Occipital lobe (tissue), 2 donors: ENCODE data around the gene UNC5C. TPM values are rescaled to one million over a fixed set of nuclear protein-coding genes. Genes with fewer than 3 reads are reported as not detected.
A peak's percentile ranks its signal among the peaks of the same experiment; 100 is the strongest.
"Not testable (repeated sequence)": the region's sequence is repeated elsewhere in the genome, so short reads cannot be mapped to it uniquely, and the experiment has no call there.

Source experiments
- DNase-seq: peaks from one replicate; lab custom pipeline; 2025; lab: John Stamatoyannopoulos, UW
- total RNA-seq: library from RNA; depleted of rRNA; stranded (reverse); fragments of >200 nt; gene quantifications from one replicate; pipeline ENCODE4 v1.2.3, GENCODE V29; 2014

The UNC5C gene
- total RNA-seq, 1 donor from 2014 or later, result 23.7 TPM

DNA sequence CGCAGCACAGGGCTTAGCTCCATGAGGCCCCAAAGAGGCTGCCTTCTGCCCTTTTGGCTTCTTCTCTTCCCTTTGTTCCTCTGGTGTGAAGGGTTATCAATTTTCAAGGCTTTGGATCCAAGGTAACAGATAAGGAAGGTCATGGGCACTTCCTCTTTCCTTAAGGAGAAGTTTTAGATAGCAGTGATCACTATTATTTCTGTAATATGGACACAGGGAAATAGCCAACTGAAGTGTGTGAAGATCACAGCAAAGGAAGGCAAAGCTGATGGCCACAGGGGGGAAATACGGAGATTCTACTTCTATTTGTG, 366.8 kb downstream of the UNC5C start:
- DNase-seq, result no peak

DNA sequence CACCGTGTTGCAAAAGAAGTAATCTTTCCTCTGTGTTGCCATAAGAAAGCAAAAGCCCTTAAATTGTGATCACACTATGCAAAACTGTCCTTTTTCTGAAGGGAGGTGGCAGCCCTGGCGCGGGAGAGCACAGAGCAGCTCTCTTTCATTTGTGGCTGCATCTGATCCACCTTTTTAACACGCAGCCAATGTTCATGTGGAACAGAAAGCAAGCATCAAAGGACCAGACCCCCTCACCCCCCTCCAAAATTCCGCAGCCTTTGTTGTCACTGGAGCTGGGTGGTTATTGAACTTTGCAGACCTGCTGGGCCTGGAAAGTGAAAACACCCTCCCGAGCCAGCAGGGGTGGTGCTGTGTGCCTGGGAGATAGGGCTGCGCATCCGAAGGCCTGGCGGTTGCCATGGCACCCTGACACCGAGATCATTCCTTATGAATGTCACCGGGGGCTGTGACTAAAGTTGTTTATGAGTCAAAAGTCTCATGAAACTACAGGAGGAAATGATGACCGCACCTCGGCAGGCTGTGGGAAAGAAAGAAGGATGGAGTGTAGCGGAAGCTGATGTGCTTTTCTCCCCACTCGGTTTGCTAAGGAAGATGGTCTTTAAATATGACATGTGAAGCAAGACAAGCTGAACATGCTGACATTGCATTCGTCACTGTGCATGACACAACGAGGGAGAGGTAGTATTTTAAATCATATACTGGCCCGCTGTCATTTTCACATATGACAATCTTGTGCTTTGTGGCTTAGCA, 367.4 kb downstream of the UNC5C start:
- DNase-seq, result no peak

DNA sequence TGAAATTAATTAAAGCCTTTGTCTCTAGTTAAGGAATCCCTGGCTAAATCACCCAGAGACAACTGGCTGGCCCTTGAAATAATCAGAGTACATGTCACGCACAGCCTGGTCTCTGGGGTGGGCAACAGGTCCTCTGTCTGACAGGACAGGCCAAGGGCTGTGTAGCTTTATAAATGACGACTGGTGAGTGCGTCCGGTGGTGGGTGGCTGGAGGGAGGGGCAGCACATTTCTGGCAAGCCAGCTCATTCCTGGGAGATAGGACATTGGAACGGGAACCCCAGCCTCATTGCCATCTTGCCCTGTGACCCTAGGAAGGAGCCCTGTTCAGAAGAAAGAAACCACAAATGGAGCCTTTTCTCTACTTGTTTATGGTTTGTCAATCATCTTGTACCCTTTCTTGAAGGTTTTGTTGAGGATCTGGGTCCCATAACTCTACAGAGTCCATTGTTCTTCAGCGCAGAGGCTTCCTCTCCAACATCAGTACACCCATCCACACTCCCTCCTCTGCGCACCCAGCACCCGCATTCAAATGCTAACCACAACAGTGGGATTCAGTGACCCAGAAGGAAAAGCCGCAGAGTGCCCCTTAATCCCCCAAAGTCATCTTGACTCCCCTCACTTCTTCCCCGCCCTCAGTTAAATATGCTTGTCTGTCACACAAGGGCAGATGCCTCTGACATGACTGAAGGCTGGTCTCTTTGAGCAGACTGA, 368.1 kb downstream of the UNC5C start:
- DNase-seq, result no peak

DNA sequence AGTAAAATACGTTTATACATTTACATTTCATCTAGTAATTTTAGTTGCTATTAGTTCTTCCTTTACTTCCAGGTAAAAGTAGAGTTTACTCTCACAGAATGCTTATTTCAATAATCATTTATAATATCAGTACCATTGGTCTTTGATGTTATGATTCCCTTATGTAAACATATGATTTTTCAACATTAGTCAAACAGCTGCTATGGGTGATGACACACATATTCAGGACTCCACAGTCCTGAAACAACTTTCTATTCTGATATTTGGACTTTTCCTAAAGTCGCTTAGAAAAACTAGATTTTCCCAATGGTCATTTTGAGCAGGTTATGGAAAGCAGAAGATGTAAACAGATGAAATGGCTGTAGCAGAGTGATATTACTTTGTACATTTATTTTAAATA, 369.8 kb downstream of the UNC5C start:
- no peak for DNase-seq

DNA sequence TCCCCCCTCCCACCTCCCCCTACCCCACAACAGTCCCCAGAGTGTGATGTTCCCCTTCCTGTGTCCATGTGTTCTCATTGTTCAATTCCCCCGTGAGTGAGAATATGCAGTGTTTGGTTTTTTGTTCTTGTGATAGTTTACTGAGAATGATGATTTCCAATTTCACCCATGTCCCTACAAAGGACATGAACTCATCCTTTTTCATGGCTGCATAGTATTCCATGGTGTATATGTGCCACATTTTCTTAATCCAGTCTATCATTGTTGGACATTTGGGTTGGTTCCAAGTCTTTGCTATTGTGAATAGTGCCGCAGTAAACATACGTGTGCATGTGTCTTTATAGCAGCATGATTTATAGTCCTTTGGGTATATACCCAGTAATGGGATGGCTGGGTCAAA, 377.4 kb downstream of the UNC5C start:
- not testable (repeated sequence) for DNase-seq

DNA sequence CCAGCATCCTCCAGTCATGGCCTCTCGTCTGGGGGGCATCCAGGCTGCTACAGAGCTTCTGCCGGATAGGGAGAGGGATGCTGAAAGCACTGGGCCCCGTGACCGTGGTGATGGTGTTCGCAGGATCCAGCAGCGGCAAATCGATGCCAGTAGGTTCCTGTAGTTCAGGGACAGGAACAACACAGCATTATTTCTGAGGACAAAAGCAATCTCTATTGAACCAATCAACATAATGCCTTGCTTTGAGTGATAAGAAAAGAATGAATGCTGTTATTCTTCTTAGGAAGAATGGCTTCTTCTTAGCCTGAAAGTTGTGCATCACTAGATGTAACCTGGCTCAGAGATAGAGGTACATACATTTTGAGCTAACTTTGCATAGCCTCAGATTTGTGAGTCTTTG, 378.6 kb downstream of the UNC5C start:
- peak; percentile 30 for DNase-seq

DNA sequence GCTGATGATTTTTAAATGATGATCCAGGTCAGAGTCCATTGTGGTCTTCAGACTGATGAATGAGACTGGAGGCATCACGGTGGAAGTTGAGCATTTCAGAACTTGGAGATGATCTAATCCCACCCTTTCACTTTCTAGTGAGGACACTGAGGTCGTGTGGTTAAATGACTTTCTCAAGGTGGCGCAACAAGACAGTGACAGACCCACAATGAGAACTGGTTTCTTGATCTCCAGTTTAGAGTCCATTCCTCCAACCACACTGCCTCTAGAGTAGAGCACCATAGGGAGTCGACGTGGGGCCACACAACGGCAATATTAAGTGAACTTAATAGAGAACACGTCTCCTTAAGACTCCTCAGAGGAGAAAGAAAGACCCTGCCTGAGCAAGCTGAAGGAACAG, 381.0 kb downstream of the UNC5C start:
- no peak for DNase-seq

DNA sequence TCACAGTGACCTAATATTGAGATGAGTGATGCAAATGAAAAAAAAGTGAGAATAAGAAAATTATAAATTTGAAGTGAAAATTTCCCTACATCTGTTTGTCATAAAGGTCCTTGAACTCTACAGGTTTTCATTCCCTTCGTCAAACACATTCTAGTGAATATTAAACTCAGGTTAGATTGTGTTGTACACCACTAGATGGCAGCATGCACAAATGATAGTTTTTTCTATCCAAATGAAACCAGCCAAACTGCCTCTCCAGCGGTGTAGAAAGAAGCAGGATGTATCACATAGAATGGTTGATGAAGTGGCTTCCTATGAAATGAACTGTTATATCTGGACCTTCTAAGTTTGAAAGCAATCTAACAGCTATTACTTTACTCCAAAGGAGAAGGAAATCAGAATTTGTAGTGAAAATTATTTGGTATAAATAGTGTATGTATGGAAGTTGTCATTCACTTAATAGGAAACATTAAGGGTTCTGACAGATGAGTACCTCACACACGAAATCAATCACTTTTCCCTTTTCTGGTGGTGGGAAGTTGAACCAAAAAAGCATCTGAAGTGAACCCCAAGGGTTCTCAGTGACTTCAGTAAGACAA, 382.7 kb downstream of the UNC5C start:
- DNase-seq, result no peak

DNA sequence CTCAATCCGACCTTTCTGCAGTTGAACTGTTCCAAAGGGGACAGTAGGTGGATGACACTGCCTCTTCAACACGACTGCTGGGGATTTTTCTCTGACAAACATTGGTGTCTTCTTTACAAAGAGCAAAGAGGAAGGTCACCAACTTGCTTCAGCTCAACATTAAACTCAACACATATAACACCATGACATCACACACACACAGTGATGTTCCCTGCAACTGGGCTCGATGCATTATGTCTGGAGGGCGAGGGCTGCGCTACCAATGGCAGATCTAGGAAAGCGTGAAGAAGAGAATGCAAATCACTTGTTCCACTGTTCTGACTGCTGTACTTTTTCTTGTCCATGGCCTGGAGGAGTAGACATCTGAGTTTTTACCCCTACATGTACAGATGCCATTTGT, 385.9 kb downstream of the UNC5C start:
- no peak for DNase-seq

DNA sequence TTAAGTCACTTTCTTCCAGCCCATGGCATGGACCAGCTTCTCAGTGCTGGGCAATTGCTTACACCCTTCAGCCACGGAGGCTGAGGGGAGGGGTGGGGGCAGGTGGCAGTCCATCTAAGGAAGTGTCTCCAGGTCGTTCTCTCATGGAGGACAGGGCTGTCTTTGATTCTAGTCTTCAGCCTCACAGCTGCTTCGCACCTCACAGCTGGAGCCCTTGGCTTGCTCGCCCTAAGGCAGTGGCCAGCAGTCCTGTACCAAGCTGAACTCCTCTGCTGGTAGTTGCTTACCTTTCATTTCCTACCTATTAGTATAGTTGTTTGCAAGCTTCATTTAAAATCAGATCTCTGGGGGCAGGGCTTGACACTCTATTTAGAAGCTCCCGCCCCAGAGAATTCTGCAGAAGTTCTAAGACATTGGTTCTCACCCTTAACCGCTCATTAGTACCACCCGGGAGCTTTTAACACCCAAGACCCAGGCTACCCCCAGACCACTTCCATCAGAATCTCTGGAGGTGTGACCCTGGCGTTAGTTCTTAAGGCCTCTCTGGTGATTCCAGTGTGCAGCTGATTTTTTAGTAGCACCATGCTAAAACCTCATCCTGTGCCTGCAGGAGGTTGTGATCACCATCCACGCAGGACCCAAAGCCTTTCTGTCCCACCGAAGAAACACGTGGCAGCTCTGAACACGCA, 386.8 kb downstream of the UNC5C start:
- no peak for DNase-seq

DNA sequence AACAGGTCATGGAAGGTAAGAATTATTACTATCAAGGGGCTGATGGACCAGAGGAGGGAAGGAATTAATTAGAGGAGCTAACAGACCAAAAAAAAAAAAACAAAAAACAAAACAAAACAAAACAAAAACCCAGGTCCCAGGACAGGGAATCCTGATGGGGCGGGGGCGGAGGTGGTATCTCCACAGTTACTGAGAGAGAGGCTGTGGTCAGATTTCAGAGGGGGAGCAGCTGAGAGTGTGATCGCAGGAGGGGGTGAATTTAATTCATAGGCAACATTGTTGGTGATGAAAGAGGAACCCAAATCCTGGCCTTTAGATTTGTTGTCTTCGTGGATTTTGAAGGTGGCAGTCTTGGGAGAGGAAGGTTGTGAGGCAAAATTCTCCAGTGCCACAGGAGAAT, 389.4 kb downstream of the UNC5C start:
- DNase-seq, result no peak

DNA sequence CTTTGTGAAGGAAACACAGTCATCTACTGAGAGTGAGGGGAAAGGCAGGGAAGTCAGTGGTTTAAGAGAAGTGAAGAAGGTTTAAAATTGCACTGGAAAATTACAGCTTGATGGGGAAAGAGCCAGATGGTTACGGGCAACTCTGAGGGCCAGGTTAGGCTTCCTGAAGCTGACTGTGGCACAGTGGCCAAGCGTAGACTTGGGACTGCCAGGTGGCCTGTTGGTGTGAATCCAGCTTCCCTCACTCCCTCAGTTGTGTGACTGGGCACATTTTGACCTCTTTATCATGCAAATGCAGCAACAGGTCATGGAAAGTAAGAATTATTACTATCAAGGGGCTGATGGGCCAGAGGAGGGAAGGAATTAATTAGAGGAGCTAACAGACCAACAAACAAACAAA, 390.1 kb downstream of the UNC5C start:
- no peak for DNase-seq

DNA sequence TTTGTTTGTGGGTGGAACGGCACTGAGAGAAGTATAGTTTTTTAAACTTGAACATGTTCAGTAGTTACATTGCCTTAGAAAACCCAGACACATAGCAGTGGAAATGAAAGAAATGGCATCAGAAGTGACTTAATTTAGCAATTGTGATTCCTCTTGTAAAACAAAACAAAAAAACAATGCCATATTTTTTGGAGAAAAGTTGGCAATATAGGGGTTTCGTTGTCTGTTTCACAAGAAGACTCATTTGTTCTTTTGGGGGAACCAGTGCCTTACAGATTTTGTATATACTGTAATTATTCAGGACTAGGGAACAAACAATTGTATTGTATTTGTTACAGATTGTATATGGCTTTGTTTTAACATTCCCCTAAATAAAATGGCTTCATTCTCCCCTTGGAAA, 390.7 kb downstream of the UNC5C start:
- no peak for DNase-seq

DNA sequence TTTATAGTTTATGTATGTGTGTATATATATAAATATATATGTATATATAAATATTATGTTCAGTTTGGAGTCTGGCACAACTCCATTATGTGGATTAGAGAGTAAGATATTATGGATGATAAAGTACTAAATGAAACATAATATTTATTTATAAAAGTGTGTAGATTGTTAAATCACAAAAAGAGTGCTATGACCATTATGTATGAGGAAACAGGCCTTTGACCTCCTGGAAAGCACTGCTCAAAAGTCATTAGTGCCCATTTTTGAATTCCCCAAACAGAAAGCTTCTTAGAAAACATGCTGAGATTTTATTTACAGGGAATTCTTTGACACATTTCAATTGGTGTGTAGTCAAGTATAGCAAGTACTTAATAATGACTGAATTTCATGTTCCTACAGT, 391.2 kb downstream of the UNC5C start:
- no peak for DNase-seq

DNA sequence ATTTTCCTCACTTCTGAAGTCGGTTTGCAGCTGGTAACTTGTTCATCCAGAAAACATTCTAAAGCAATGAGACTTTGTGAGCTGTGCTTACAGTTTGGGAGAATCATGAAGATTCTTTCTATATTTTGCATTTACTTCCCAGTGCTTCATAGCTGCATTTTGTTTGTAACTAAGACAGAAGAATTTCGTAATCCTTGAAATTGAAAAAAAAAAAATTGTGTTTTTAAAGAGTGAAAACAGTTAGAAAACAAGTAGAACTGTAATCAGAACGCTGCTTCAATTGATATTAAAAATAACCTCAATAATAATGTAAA, 392.4 kb downstream of the UNC5C start:
- DNase-seq, result no peak

DNA sequence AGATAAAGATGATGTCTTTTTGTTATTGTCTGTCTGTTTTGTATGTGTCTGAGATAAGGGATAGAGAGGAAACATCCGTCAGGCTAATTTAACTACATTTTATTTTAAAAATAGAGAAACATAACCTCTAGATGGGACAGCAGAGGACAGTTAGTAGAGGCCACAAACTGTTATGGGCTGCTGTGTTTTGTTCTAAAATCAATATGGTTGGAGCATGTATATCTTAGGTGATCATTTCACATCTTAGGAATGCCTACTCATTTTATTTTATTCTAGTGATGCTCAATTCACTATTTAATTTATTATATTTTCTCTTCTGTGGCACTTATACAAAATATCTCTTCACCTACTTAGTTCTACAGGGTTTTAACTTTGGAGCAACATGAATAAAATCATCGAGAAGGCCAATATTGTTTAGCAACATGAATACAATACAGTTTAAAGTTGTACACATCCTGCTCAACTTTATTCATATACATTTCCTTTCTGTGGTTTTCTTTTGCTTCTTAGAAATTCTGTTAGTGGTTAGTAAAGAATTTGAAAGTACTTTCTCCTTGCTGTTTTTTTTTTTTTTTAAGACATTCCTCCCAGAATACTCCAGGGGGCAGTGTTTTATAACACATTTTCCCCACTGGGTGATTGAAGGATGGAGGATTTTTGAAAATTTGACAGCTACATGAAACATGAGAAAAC, 392.9 kb downstream of the UNC5C start:
- DNase-seq, result no peak

DNA sequence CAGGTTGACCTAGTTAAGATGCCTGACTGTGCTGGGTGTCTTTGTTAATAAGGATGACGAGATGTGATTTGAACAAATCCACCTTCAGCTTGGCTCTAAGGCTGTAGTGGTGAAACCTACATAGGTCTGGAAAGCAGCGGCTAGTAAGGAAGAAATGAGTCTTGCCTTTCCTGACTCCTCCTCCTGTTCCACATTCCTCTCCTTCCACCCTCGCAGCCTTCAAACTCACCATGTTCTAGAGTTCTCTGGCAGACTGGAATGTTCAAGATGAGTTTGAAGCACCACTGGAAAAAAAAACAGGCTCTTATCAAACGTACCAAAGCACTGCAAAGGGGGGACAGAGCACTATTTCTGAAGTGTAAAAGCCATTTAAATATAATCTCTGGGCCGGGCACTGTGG, 395.6 kb downstream of the UNC5C start:
- DNase-seq, result no peak

DNA sequence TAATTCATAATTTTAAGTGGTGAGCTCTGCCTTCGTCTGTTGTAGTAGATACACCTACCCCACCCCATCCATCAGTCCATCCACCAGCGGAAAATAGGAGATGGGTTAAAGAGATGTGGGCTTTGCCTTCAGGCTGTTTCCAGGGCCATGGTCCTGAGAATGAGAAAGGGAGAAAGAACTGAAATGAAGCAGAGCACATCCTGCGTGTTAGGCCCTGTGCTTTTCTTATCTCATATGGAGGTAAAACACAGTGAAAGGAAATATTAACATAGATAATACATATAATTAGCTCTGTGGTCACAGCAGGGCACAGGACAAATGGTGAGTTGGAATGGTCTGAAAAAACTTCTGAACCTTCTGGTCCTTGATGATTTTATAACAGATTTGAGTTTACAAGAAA, 397.5 kb downstream of the UNC5C start:
- DNase-seq, result no peak

DNA sequence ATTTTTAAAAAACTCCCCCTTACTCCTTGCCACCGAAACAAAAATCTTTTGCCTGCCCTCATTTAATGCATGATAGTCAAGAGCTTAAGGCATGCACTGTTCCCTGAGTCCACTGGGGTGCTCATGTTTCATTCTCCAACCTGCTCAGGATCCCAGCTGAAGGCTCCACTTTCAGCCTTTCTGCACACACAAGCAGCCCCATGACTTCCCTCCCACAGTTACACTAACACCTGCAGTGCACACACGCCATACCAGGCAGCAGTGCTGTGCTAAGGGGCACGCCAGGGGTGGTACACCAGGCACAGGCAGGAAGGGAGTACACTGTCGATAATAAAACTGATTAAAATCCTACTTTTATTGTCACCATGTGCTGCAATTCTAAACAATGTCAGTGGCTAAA, 405.8 kb downstream of the UNC5C start:
- DNase-seq, result no peak

DNA sequence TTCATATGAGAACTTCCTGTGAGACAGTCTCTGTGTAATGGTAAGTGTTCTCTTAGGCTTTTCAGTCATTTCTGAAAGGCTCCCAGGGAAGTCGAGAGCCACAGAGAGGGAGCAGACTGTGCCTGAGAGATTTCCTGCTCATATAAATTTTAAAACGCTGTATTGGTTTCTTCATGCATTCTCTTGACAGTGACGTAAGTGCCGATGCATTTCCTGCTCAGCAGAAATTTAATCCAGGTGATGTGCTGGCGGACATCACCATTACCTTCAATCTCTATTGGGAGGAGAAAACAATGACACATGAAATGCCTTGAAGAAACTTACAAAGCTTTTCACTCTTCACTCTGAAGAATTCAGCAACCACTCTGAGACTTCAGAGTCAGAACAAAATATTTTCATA, 407.4 kb downstream of the UNC5C start:
- DNase-seq, result no peak

DNA sequence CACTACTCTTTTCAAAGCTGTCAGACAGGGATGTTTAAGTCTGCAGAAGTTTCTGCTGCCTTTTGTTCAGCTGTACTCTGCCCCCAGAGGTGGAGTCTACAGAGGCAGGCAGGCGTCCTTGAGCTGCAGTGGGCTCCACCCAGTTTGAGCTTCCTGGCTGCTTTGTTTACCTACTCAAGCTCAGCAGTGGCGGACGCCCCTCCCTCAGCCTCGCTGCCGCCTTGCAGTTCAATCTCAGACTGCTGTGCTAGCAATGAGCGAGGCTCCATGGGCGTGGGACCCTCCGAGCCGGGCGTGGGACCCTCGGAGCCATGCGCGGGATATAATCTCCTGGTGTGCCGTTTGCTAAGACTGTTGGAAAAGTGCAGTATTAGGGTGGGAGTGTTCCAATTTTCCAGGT, 409.3 kb downstream of the UNC5C start:
- DNase-seq, result not testable (repeated sequence)

DNA sequence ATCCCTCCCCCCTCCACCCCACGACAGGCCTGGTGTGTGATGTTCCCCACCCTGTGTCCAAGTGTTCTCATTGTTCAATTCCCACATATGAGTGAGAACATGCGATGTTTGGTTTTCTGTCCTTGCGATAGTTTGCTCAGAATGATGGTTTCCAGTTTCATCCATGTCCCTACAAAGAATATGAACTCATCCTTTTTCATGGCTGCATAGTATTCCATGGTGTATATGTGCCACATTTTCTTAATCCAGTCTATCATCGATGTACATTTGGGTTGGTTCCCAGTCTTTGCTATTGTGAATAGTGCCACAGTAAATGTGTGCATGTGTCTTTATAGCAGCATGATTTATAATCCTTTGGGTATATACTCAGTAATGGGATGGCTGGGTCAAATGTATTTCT, 414.8 kb downstream of the UNC5C start:
- DNase-seq, result not testable (repeated sequence)
